HT-29 (cell line): ENCODE measurements around the gene CCDC12. TPM values are rescaled to one million over a fixed set of nuclear protein-coding genes. Genes with fewer than 3 reads are reported as not detected.

Source experiments
- DNase-seq: peaks from one replicate; pipeline ENCODE4 v3.0.0-alpha.2; 2015; ENCODE audit warnings: low spot score
- total RNA-seq: library from RNA; depleted of rRNA; stranded (reverse); fragments of >200 nt; shearing (Covaris generic); gene quantifications from 2 replicates; pipeline ENCODE4 v1.2.3, GENCODE V29; 2014; rRNA removed

The CCDC12 gene
- 38.2 and 39.4 TPM in 2 replicates for total RNA-seq

DNA sequence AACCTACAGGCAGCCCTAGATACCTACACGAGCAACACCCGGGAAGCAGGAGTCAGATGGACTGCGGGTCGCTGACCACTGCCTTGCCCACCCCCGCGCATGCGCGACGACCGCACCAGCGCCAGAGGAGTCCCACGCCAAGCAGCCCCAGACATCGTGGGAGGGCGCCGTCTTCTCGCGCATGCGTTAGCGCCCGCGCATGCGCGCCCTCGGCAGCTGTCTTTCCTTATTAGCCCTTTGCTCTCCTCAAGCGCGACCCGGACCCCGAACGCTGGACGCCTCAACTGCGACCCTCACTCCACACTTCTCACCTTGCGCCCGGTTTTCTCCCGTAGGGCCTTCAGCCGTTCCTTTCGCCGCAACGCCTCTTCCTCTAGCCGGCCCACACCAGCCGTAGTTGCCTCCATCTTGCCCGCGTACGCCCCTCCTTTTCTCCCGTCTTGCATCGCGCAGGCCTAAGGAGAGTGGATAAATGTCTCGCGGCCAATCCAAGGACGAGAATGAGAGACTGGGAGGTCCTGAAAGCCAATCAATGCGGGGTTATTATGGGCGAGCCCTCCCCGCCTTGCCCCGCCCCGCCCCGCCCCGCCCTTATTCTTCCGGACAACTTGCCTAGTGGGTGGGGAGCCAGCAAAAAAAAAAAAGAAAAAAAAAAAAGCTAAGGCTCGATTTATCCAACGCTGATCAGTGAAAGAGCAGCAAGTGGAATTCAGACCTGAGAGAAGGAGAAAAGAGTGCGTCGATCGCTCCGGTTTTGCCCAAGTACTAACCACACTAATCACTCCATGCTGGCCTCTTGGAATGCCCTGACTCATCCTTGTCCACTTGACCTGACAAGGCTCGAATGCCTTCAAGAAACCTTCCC, at the start of gene CCDC12:
TSS of gene CCDC12 (minus strand) at position 420 of the 865 bp plus-strand sequence. CDS start at position 407, 13 bp downstream.
- DNase-seq = peak; percentile 91

DNA sequence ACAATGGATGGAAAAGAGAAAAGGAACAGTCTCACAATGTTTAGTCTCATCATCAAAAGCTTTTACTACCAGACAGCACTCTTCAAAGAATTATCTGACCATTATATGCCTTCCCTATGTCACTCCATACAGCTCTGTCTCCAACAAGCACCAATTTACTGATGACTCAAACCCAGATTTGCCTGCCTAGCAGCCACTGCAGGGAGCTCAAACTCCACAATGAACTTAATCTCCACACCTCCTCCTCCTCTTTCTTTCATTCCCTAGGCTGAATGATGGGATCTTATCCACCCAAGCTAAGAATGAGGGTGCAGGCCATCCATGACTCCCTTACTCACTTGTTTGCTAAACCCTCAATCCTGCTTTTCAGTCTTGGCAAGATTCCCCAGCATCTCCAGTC, 48.4 kb upstream of the CCDC12 start:
- DNase-seq = no peak

DNA sequence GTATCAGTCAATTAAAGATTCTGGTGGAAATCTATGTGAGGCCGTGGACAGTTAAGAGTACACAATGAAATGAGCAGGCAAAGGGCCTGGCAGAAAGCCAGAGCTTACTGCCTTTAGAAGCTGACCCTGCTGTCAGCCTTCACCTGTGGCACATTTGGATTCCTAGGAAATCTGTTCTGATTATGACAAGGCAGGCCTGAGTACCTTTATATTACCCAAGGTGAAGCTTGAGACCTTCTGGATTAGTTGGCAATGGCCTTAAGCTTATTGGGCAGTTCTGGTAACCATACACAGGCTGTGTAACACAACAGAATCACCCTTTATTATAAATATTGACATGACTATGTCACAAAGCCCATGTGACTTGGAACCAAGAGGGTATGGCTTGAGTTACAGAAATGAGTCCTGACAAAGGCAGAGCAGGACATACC, 46.1 kb upstream of the CCDC12 start:
- DNase-seq = peak; percentile 42

DNA sequence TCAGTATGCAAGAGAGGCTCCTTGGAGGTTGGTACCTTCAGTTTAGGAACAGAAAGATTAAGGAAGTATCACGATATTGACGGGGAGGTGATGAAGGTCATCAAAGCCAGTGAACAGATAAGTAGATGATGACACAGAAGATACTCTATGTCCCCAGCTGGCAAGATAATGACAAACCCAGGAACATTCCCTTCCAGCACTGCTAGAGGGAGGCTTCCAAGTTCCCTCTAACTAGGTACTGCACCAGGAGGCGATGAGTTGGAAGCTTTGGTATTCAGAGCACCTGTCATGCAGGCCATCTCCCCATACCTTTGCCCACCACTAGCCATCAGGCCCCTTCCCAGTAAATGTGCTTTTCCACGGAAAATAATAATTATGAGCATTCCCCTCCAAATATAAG, 43.8 kb upstream of the CCDC12 start:
- DNase-seq = no peak

DNA sequence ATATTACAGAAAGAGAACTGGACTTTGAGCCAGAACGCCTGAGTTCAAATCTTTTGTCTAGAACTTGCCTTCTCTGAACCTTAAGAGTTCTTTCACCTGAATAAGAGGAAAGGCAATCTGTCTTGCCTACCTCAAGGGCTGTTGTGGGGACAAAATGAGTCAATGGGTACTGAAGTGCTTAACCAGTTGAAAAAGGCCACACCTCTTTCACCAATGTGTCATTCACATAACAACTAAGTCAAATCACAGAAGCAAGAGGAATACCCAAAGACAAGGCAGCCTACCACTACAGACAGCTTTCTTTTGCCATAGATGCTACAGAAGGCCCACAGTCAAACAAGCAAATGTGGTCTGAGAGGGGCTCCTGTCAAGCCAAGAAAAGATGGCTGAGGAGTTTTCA, 42.7 kb upstream of the CCDC12 start:
- no peak for DNase-seq

DNA sequence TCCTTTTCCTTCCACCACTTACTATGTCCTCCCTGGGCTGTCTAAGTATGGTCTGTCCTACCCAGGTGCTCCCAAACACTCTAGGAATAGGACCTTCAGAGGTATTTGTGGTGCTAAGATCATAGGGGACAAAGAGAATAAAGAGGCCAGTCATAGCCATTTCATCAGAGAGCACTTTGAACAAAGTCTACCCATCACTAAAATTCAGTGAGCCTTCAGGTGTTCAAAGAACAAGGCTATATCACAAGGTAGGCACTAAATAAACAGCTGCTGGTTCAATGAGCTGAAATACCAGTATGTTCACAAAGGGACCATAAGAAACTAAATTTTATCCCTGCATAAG, 41.7 kb upstream of the CCDC12 start:
- no peak for DNase-seq

DNA sequence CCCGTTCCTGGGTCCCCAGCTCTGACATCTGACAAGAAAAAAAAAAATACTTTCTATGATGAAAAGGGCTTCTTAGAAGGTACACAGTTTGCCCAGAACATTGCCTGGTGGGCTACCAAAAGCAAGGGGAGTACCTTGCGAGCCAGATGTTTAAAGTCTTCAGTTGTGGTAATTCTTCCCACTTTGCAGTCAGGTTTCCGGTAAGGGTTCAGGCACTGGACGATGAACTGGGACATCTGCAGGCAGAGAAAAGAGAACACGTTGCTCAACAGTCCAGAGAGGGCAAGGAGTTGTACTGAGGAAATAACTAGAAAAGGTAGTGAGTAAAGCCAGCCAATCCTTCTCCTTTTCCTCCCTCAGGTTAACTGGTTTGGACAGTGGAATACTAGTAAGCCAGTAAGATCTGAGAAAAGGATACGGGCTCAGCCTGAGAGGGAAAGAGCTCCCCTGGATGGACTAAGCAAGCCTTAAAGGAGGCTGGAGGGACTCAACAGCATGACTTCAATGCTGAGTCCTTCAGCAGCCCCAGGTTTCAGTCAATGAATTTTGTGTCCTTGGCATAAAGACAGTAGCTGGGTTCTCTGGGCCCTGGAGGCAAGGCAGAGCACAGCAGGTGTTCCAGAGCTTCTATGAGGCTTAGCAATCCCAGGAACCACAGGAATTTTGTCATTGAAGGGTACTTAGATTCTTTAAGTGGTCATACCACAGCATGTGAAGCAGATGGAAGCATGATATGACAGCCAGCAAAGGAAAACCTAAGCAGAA, 41.1 kb upstream of the CCDC12 start:
- DNase-seq = no peak

DNA sequence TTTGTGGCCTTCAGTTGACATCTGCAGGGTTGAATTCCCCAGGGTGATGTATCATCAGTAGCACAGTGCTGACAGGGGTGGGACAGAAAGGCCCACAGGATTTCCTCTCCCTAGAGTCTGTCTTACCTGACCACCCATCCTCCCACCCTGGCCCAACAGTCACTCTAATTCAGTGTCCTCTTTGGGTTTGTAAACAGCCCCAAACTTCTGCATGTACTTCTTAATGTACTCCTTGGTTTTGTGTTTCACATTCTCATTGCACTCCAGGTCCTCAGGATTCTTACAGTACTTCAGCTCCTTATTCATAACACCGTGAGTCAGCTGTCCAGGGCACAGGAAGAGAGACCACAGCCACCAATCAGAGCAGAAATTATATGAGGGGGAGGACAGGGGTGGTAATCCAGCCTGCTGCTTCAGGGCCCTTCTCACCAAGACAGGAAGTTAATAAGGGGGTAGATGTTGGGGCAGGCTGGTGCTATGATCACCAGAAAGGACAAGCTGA, 40.4 kb upstream of the CCDC12 start:
- DNase-seq = no peak

DNA sequence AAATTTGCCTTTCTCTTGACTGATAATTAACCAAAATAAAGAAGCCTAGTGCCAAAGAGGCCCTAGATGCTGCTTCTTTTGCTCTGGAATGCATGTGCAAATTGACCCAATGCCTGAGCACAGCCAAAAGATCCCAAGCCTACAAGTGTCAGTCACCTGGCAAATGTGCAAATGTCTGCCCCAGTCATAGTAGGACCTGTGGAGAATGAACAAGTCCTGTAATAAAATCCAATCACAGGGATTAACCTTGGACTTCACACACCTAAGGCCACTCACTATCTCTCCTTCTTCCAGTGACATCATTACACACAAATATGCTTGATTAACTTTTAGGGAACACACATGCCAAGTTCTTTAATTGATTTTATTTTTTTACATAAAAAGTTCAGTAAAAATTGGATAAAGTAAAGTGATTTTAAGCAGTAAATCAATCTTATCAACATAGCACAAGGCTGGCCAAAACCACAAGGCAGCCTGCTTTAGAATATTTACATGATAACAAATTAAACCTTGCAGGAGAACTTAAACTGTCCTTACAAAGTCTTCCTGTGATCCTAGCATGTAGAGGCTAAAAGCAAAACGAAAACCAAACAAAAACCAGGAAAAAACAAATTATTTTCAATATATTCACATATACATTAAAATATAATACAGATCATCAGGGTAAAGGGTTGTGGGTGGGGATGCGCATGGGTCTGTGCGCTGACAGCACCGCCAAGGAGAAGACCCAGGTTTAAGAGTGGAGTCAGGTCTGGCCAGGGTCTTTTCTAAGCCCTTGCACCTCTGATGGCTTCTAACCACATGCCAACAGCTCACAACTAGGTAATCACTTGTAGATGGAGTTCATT, 39.8 kb upstream of the CCDC12 start:
- DNase-seq = no peak

DNA sequence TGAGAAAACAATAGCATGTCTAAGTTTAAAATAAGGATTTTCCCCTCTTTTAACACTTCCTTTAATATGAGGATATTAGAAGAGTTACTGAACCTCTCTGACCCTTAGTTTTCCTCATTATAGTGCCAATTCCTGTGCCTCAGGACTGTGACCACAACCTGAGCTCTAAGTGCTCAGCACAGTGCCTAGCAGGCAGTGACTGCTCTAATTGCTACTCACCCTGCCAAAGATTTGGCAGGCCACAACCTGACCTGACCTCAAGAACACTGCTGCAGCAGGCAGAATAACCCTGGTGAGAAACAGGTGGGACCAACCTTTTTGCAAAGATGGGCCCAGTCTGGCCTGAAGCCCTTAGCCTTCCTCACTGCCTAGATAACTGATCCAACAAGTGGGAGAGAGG, 38.6 kb upstream of the CCDC12 start:
- DNase-seq = no peak

DNA sequence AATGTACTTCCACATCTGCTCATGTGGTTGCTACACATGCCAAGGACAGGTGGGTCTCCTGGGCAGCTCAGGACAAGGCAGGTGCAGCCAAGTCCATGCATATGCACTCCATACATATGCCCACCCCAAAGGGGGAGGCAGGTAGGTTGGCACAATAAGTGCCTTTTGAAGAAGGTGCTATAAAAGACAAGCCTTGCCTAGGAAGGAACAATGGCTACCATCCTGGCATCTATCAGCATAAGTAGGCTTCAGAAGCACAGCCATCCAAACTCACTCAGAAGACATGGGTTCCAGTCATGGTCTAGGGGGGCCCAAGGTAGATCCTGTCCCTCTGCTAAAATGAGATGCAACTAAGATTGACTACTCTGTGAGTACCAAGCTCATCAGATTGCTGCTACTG, 37.5 kb upstream of the CCDC12 start:
- DNase-seq = no peak

DNA sequence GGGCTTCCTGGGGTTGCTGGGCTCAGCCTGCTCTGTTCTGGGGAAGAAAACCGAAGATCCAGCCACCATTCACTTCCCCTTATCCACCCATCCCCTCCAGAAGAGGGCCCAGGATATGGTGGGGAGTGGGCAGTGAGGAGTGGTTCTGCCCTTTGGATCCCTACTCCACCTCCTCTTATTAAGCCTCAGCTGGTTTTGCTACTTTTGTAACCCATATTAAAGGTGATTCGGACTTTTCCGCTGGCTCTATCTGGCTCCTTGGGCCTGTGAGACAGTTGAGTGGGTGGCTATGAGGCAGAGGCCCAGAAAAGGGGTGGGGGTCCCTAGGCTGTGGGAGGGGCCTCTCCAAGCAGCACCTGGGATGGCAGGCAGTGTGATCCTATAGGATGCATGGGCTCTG, 36.7 kb upstream of the CCDC12 start:
- DNase-seq = no peak

DNA sequence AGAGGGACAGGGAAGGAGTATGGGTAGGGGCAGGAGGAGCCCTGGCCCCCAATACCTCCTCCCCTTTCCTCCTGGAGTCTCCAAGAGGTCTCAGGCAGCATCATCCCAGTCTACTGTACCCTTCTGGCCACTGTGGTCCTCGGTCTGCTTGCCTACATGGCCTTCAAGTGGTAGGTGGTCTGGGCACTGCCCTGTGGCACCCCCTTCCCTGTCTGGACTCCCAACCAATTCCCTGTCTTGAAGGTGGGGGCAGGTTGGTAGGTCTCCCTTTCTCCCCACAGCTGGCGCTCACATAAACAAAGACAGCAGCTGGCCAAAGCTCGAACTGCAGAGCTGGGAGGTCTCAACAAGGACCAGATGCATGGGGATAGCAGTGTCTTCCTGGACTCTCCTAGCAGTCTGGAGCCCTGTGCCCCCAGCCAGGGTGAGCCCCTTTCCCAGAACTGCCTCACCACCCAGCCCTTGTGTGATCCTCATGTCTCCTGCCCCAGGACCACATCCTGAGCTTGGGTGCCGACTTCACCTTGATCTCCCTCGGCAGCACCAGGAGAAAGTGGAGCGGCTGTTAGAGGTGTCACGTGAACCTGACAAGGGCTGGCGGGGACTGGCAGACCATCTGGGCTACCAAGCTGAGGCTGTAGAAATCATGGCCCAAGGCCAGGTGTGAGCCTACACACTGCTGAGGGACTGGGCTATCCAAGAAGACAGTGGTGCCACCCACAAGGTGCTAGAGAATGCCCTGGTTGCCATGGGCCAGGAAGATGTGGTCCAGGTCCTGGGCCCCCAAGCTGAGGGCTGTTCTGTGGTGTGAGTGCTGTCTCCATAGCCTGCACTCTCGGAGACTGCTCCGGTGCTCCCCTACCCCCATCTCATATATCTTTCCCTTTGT, 36.0 kb upstream of the CCDC12 start:
- DNase-seq = no peak

DNA sequence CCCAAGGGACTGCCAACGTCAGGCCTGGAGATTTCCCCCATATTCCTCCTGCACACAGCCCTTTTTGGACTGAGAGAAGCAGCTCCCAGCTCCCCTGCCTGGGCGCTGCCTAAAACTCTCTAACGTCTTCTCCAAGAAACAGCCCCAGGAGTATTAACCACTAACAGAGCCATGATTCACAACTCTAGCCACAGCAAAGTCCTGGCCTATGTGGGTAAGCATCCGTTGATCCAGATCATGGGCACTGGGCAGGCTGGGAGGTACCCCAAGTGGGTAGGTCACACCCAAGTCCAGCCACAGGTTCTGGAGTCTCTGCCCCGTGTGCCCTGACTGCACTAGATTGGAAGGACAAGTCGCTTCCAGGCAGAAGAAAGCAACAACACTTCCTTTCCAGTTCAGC, 34.8 kb upstream of the CCDC12 start:
- no peak for DNase-seq

DNA sequence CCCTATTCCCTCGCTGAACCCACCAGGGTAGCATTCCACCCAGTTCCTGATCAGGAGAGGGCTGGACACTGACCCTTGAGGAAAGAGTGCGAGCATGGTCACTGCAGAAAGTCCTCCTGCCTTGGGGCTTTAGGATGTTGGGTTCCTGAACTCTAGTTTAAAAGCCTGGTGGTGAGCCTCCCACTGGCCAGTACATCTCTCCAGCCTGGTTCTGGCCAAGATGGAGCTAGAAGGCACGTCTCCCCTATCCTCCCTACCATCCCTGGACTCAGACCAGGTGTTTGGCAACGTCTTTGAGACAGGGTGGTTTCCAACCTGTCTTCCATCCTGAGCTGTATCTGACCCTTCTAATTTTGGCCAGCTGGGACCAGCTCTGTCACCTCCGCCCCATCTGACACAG, 34.4 kb upstream of the CCDC12 start:
- DNase-seq = no peak

DNA sequence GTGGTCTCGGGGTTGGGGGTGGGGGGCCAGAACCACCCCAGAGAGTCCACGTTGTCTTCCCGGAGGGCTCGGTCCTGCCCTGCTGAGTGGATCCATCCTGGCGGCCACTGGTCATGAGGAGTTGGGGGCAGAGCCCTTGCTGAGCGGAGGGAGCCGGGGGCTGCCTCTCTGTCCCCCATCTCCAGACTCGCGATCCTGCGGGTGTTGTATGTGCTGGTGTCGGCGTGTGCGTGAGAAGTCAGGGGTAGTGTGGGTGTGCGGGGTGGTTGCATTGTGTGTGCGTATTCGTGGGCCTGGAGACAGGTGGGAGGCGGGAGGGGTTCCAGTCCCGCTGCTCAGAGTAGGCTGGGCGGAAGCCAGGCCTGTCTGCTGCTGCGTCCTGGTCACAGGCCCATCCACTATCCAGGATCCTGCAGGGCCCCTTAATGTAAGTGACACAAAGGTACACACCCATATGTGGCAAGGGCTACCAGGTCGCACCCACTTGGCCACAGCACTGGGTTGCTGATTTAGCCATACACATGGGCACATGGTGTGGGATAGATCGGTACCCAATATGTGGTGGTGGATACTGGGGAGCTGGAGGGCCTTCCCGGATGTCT, 33.7 kb upstream of the CCDC12 start:
- DNase-seq = no peak

DNA sequence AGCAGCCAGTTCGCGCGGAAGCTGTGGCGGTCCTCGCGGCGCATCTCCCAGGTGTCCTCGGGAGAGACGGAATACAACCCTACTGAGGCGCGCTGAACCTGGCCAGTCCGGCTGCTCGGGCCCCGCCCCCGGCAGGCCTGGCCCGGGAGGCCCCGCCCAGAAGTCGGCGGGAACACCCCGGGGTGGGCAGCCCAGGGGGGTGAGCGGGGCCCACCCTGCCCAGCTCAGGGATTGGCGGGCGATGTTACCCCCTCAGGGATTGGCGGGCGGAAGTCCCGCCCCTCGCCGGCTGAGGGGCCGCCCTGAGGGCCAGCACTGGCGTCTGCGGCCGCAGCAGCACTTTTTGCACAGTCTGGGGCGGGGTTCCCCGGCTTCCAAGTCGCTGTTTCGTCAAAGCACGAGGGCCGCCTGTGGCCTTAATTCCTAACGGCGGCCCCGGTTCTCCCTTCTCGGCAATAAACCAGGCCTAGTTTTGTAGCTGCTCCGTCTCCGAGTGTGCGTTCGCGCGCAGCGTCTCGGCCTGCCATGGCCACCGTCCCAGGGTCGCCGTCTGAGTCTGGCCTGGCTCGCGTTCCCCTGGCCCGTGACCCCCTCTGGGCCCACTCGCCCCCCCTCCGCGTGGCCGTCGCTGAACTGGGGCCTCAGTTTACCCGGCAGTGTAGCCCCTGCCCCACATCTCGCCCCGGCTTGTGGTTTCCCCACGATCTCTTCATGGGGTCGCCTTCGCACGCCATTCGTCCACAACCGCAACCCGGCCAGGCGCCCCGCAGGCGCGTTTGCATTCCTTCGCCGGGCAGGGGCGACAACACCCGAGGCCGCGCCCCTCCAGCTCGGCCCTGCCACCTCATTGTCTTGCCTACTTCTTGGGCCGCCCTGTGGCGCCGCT, 32.9 kb upstream of the CCDC12 start:
- DNase-seq = no peak

DNA sequence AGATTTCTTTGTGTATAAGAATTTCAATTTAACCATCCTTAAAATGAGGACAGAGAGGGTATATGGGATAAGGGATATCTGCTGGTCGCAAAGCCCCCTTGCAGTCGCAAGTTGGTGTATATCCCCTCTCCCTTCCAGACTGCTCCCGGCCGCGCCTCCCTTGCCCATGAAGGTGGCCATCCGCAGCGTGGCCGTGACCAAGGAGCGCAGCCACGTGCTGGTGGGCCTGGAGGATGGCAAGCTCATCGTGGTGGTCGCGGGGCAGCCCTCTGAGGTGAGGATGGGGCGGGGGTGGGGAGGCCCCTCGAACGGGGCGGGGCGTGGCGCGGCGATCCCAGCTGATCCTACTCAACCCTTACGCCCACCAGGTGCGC, 32.3 kb upstream of the CCDC12 start:
- DNase-seq = no peak

DNA sequence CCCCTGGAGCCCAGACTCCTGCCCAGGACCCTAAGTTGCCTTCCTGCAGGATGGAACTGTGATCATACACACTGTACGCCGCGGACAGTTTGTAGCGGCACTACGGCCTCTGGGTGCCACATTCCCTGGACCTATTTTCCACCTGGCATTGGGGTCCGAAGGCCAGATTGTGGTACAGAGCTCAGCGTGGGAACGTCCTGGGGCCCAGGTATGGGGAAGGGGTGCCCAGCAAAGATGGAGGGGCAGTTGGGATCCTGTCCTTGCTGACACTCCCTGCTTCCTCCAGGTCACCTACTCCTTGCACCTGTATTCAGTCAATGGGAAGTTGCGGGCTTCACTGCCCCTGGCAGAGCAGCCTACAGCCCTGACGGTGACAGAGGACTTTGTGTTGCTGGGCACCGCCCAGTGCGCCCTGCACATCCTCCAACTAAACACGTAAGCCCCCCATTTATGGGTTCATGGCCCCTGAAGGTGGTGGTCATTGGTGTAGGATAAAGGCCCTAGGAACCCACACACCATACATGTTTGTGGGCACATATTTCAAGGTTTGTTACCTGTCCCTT, 31.8 kb upstream of the CCDC12 start:
- DNase-seq = no peak
